ENCODE measurements around the gene ARMC10. TPM values are rescaled to one million over a fixed set of nuclear protein-coding genes. Genes with fewer than 3 reads are reported as not detected.

Gene ARMC10
- total RNA-seq, 1 experiment from 2014 or later, result 23.3 TPM

- Histone ChIP-seq H3K9ac (ENCODE audit: low read length) (no peak overlapping the region), H3K4me3 (ENCODE audit: low read length) (no peak overlapping the region), H3K4me1 (ENCODE audit: insufficient read depth, low read length) (peaks cover 7% of the 10 kb centered on the region; the same call in 1 of the 2 replicates), H2AFZ (ENCODE audit: low read length) (no peak overlapping the region), H3K9me3 (ENCODE audit: low read length) (no peaks in the 10 kb centered on the region), H3K36me3 (ENCODE audit: low read depth, low read length) (no peaks in the 10 kb centered on the region), H3K9me2 (replicated peaks; ENCODE audit: low read length) (no peaks in the 10 kb centered on the region), H3F3A (ENCODE audit: low read length, unreplicated experiment) (no peaks in the 10 kb centered on the region), H3K27ac (ENCODE audit: low read length) (no peak overlapping the region), H3K79me2 (ENCODE audit: low read length) (no peaks in the 10 kb centered on the region), H4K20me1 (ENCODE audit: low read length) (no peaks in the 10 kb centered on the region), H3K4me2 (ENCODE audit: low read length) (no peak overlapping the region), H3K27me3 (ENCODE audit: low read length) (no peaks in the 10 kb centered on the region)
- no TSS peak for BruUV-seq (replicated peaks)
- intact Hi-C loops (cut with micrococcal nuclease), result loop anchor here (10.0 kb wide), 1 partner anchor 174 kb away; no protein-coding TSS in a partner anchor
- ChIA-PET CTCF (no interaction called here), POLR2A (ENCODE audit: unreplicated experiment) (interaction anchor here (0.9 kb wide), 1 partner anchor 1539 kb away, joined by 3 read pairs; no protein-coding TSS in a partner anchor)
- ATAC-seq (no peak), DNase-seq (no peak)
- TF ChIP-seq EZH2phosphoT487 (IDR thresholded peaks at IDR 0.05; ENCODE audit: borderline replicate concordance, low read length) (no peak), EZH2 (IDR thresholded peaks at IDR 0.05; ENCODE audit: low read length, unreplicated experiment) (no peak)
- TF ChIP-seq, protein P1, sequence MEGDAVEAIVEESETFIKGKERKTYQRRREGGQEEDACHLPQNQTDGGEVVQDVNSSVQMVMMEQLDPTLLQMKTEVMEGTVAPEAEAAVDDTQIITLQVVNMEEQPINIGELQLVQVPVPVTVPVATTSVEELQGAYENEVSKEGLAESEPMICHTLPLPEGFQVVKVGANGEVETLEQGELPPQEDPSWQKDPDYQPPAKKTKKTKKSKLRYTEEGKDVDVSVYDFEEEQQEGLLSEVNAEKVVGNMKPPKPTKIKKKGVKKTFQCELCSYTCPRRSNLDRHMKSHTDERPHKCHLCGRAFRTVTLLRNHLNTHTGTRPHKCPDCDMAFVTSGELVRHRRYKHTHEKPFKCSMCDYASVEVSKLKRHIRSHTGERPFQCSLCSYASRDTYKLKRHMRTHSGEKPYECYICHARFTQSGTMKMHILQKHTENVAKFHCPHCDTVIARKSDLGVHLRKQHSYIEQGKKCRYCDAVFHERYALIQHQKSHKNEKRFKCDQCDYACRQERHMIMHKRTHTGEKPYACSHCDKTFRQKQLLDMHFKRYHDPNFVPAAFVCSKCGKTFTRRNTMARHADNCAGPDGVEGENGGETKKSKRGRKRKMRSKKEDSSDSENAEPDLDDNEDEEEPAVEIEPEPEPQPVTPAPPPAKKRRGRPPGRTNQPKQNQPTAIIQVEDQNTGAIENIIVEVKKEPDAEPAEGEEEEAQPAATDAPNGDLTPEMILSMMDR (conservative IDR thresholded peaks at IDR 0.05; ENCODE audit: low read depth, low read length), result no peak
Measured at GRCh38 chr7:103068414-103069403, 6.2 kb upstream of the ARMC10 start.

GRCh38 chr7:103071000-103071399 lies 3.9 kb upstream of the ARMC10 start:
- Histone ChIP-seq H3K9me2 (replicated peaks; ENCODE audit: low read length) (no peaks in the 10 kb centered on the region), H4K20me1 (ENCODE audit: low read length) (no peaks in the 10 kb centered on the region), H2AFZ (ENCODE audit: low read length) (no peak overlapping the region), H3K4me1 (ENCODE audit: insufficient read depth, low read length) (peaks cover 8% of the 10 kb centered on the region; the same call in 1 of the 2 replicates), H3K4me2 (ENCODE audit: low read length) (no peak overlapping the region), H3K9ac (ENCODE audit: low read length) (no peak overlapping the region), H3K27me3 (ENCODE audit: low read length) (no peaks in the 10 kb centered on the region), H3F3A (ENCODE audit: low read length, unreplicated experiment) (no peaks in the 10 kb centered on the region), H3K9me3 (ENCODE audit: low read length) (no peaks in the 10 kb centered on the region), H3K79me2 (ENCODE audit: low read length) (peaks cover 7% of the 10 kb centered on the region), H3K4me3 (ENCODE audit: low read length) (no peak overlapping the region), H3K27ac (ENCODE audit: low read length) (no peak overlapping the region), H3K36me3 (ENCODE audit: low read depth, low read length) (no peaks in the 10 kb centered on the region)
- DNase-seq, result no peak
- ChIA-PET POLR2A (ENCODE audit: unreplicated experiment) (no interaction called here), CTCF (no interaction called here)
- TF ChIP-seq, protein P1 (conservative IDR thresholded peaks at IDR 0.05; ENCODE audit: low read depth, low read length), result no peak
- TF ChIP-seq EZH2phosphoT487 (IDR thresholded peaks at IDR 0.05; ENCODE audit: borderline replicate concordance, low read length), result no peak
- no peak for TF ChIP-seq EZH2 (IDR thresholded peaks at IDR 0.05; ENCODE audit: low read length, unreplicated experiment)
- intact Hi-C loops (cut with micrococcal nuclease), result no loop called here
- no peak for ATAC-seq
- BruUV-seq (replicated peaks), result no TSS peak
